Fibroblast of the aortic adventitia (primary cell): ENCODE measurements around the gene SHQ1. TPM values are rescaled to one million over a fixed set of nuclear protein-coding genes. Genes with fewer than 3 reads are reported as not detected.

Experiments used
- DNase-seq: peaks from one replicate; pipeline ENCODE4 v3.0.0-alpha.2; 2010; ENCODE audit warnings: low read depth
- H3K4me3 ChIP-seq: 2 replicates; pipeline ENCODE4 v1.5.1; 2011; ENCODE audit warnings: low read depth, mild to moderate bottlenecking, control low read depth, low read length, moderate library complexity
- total RNA-seq: library from RNA; depleted of rRNA; stranded (reverse); fragments of >200 nt; gene quantifications from 2 replicates; pipeline ENCODE4 v1.2.3, GENCODE V29; 2012; ENCODE audit warnings: low replicate concordance
- TF ChIP-seq, protein P1 (sequence below): IDR thresholded peaks from 2 replicates; pipeline ENCODE4 v1.5.1; 2011; ENCODE audit warnings: mild to moderate bottlenecking, low read length, control low read depth, inconsistent platforms; ENCODE audit not compliant: insufficient read depth

Gene SHQ1
- total RNA-seq, result 21.5 and 39.2 TPM in 2 replicates

DNA sequence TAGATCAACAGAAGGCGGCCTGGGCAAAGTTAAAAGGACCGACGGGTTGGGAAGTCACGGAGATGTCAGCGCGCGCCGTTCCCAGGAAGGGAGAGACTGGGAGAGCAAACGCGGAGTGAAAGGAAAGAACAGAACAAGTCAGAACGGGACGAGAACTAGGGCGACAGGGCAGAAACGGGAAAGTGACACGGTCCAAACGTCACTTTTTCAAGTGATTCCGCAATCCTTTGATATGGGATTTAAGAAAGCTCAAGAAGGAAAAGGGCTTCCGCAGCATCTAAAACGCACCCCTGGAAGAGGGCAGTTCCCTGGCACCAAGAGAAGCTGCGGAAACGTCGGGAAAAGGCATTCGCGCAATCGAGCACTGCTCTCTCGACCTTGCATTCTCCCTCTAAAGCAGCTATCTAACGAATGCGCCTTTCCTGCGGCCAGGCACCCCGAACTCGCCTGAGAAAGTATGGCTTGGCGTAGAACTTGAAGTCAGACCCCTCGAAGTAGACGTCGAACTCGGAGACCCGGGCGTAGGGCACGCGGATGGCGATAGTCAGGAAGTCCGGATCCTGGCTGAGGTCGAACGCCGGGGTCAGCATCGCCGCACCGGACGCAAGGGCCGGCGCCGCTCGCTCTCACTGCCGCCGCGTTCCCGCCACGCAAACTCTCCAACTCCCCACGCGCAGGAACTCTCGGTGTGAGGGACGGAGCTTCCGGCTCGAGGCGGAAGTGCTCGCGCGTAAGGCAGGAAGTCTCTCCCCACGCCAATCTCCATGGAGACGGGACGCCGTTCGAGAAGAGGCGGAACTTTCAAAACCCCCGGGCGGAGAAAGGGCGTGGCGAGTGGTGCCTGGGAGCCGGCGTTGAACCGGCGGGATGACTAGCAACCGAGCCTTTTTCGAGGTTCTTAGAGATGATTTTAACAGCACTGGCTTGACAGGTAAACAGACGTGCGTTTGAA is at the start of gene SHQ1:
TSS of gene SHQ1 (minus strand) at position 695 of the 952 bp plus-strand sequence. CDS start at position 590, 105 bp downstream.
- peak; percentile 93 for DNase-seq
- TF ChIP-seq, protein P1, sequence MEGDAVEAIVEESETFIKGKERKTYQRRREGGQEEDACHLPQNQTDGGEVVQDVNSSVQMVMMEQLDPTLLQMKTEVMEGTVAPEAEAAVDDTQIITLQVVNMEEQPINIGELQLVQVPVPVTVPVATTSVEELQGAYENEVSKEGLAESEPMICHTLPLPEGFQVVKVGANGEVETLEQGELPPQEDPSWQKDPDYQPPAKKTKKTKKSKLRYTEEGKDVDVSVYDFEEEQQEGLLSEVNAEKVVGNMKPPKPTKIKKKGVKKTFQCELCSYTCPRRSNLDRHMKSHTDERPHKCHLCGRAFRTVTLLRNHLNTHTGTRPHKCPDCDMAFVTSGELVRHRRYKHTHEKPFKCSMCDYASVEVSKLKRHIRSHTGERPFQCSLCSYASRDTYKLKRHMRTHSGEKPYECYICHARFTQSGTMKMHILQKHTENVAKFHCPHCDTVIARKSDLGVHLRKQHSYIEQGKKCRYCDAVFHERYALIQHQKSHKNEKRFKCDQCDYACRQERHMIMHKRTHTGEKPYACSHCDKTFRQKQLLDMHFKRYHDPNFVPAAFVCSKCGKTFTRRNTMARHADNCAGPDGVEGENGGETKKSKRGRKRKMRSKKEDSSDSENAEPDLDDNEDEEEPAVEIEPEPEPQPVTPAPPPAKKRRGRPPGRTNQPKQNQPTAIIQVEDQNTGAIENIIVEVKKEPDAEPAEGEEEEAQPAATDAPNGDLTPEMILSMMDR, result no peak
- peak within 1 kb of the TSS; percentile 99 for H3K4me3 ChIP-seq

DNA sequence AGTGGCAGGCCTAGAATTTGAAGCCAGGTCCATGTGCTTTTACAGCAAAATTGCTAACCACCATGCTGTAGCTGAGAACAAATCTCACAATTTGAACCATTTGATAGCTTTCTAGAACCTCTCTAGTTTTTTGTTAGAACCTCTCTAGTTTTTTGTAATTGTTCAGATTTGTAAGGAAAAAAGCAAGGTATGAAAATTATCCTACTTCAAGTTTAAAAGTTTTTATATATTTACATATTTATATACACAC is 49.4 kb upstream of the SHQ1 start:
- H3K4me3 ChIP-seq, result no peak overlapping the region
- TF ChIP-seq, protein P1, result no peak
- no peak for DNase-seq

DNA sequence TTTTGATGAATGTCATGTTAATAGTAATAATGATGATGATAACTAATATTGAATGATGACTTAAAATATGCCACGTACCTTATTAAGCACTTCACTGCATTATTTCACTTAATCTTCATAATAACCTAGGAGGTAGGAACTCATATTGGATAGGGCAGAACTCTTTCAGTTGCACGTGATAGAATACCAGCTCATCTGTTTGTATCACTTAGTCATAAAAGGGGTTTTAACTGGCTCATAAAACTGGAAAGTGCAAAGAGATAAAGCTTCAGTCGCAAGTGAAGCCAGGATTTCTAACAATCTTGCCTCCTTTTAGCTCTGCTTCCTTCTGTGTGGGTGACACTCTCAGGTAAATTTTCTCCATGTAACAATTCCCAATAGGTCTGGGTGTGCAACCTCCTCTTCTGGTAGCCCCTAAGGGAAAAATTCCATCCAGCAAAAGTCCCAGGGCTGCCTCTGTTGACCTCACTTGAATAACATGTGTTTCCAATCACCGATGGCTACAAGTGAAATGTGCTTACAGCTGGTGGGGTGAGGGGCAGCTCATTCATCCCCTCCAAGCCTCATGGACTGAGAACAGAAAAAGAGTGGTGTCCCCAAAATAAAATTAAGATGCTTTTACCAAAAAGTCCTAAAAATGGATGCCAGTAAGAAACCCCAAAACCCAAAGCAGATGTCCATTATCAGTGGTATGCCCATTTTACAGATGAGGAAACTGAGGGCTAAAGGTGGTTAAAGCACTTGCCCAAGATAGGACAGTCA is 48.9 kb upstream of the SHQ1 start:
- H3K4me3 ChIP-seq, result no peak overlapping the region
- DNase-seq, result peak; percentile 51
- TF ChIP-seq, protein P1, result no peak

DNA sequence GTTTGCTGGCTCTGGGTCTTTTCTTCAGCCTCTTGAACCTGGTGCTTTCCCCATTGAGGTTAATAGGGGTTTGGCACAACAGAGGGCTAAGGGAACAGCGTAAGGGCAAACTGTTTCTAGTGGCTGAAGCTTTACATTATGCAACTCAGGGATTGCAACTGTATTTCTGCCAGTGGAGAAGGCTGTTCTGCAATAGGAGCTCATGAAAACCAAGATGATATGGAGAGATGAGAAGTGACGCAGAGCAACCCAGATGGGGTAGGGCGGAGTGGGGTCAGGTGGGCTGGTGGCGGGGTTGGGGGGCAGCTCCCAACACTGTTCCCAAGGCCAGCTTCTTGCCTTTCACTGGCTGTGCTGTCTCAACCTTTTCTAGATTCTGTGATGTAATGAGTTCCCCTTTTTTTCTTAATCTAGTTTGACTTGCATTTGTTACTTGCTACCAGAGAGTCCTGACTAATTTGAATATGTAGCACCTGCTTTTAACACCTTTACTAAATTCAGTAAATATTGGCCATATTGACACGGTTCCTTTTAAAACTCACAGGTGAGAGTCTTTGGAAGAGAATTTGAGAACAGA is 46.8 kb upstream of the SHQ1 start:
- TF ChIP-seq, protein P1, result no peak
- DNase-seq, result no peak
- no peak overlapping the region for H3K4me3 ChIP-seq

DNA sequence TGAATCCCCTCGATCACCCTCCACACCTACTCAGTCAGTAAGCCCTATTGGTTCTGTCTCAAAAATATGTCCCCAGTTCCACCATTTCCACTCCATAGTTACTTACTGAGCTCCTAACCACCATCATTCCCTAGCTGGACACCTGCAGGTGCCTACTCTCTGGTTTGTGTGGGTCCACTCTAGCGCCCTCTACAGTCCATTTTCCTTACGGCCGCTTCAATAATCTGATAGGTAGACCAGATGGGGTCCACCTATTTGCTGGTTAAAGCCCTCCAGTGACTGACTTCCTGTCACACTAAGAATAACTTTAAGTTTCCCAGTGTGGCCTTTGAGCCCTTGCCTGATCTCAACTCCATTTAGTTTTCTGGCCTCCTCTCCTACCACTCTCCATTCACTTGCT is 44.6 kb upstream of the SHQ1 start:
- peak; percentile 18 for DNase-seq
- TF ChIP-seq, protein P1, result peak; percentile 33
- no peak overlapping the region for H3K4me3 ChIP-seq

DNA sequence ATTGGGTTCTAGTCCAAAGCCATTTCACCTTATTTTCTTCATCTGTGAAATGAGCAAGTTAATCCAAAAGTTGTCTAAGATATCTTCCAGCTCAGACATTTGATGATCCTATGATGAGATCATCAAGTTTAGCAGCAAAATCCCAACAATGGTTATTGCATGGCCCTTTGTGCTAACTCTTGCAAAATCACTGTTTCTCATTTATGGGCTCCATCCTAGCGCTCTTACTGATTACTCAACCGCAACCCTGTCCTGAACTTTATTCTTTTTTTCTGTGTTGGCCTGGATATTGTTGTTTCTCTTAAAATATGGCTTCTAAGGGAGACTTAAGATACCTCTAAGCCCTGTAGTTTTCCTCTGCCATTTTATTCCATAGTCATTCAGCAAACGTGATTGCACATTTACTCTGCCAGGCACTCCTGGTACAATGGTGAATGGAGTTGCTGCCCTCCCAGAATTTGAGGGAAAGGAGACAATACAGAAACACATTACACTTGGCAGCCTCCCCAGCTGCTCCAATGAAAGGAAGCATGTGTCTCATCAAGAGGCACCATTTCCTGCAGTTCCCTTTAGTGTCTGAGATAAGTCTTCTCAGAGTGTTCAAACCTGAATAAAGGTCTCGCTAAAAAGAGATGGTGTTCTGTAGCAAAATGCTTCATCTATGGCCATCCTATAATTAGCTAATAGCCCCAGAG is 44.0 kb upstream of the SHQ1 start:
- TF ChIP-seq, protein P1, result no peak
- H3K4me3 ChIP-seq, result peak overlapping the region; percentile 11
- peak; percentile 98 for DNase-seq
